IPS-15b (cell line): ENCODE measurements around the gene DBF4B.
"Not testable (repeated sequence)": the region's sequence is repeated elsewhere in the genome, so short reads cannot be mapped to it uniquely, and the experiment has no call there.

Source experiments
- H3K27me3 ChIP-seq: one replicate; pipeline ENCODE4 v1.6.1; 2013; ENCODE audit warnings: low read length; ENCODE audit not compliant: control insufficient read depth, insufficient read depth
- H3K36me3 ChIP-seq: one replicate; pipeline ENCODE4 v1.6.1; 2013; ENCODE audit warnings: low read length; ENCODE audit not compliant: control insufficient read depth, insufficient read depth
- H3K4me1 ChIP-seq: one replicate; pipeline ENCODE4 v1.6.1; 2013; ENCODE audit warnings: mild to moderate bottlenecking, low read length; ENCODE audit not compliant: control insufficient read depth, insufficient read depth
- H3K4me3 ChIP-seq: one replicate; pipeline ENCODE4 v1.5.1; 2013; ENCODE audit warnings: low read depth, low read length
- H3K9ac ChIP-seq: one replicate; pipeline ENCODE4 v1.6.1; 2013; ENCODE audit warnings: low read depth, mild to moderate bottlenecking, low read length
- H3K9me3 ChIP-seq: one replicate; pipeline ENCODE4 v1.6.1; 2013; ENCODE audit warnings: mild to moderate bottlenecking, low read length; ENCODE audit not compliant: control insufficient read depth, insufficient read depth

DBF4B gene

GRCh38 chr17:44736551-44737240, 28.2 kb downstream of the DBF4B start:
- Histone ChIP-seq H3K36me3 (peaks cover 10% of the 10 kb centered on the region), H3K27me3 (no peaks in the 10 kb centered on the region), H3K9me3 (no peaks in the 10 kb centered on the region), H3K4me1 (peaks cover 3% of the 10 kb centered on the region), H3K9ac (no peak overlapping the region), H3K4me3 (no peak overlapping the region)

GRCh38 chr17:44738214-44738906, 29.9 kb downstream of the DBF4B start:
- H3K4me1 ChIP-seq, result peaks cover 3% of the 10 kb centered on the region
- H3K9me3 ChIP-seq, result no peaks in the 10 kb centered on the region
- H3K4me3 ChIP-seq, result no peak overlapping the region
- peaks cover 10% of the 10 kb centered on the region for H3K36me3 ChIP-seq
- no peaks in the 10 kb centered on the region for H3K27me3 ChIP-seq
- H3K9ac ChIP-seq, result no peak overlapping the region

- no peak overlapping the region for H3K4me3 ChIP-seq
- H3K4me1 ChIP-seq, result peaks cover 3% of the 10 kb centered on the region
- no peaks in the 10 kb centered on the region for H3K9me3 ChIP-seq
- H3K36me3 ChIP-seq, result peaks cover 10% of the 10 kb centered on the region
- H3K27me3 ChIP-seq, result no peaks in the 10 kb centered on the region
- no peak overlapping the region for H3K9ac ChIP-seq
These were observed 32.9 kb downstream of the DBF4B start for GRCh38 chr17:44741316-44741715.

DNA sequence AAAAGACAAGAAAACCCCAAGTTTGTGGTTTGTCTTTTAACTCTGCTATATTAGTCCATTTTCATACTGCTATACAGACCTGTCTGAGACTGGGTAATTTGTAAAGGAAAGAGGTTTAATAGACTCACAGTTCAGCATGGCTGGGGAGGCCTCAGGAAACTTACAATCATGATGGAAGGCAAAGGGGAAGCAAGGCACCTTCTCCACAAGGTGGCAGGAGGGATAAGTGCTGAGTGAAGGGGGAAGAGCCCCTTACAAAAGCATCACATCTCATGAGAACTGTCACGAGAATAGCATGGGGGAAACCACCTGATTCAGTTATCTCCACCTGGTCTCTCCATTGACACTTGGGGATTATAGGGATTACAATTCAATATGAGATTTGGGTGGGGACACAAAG, 36.8 kb downstream of the DBF4B start:
- Histone ChIP-seq H3K4me3 (no peak overlapping the region), H3K9ac (no peak overlapping the region), H3K4me1 (no peaks in the 10 kb centered on the region), H3K27me3 (no peaks in the 10 kb centered on the region), H3K9me3 (no peaks in the 10 kb centered on the region), H3K36me3 (peaks cover 35% of the 10 kb centered on the region)

DNA sequence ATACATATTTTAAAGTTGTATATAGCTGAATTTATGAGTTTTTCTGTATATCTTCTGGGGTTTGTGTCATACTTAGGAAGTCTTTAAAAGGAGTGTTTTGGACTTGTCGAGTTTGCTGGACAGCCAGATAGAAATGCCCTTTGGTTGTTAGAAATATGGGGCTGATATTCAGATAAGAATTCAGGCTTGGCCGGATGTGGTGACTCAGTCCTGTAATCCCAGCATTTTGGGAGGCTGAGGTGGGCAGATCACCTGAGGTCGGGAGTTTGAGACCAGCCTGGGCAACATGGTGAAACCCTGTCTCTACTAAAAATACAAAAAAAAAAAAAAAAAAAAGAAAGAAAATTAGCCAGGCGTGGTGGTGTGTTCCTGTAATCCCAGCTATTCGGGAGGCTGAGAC, 37.3 kb downstream of the DBF4B start:
- H3K27me3 ChIP-seq, H3K4me3 ChIP-seq, H3K4me1 ChIP-seq, H3K9ac ChIP-seq, H3K9me3 ChIP-seq: not testable (repeated sequence)
- H3K36me3 ChIP-seq, result peaks cover 32% of the 10 kb centered on the region

GRCh38 chr17:44747566-44747965, 39.1 kb downstream of the DBF4B start:
- Histone ChIP-seq H3K9ac (no peak overlapping the region), H3K36me3 (peaks cover 40% of the 10 kb centered on the region), H3K27me3 (no peaks in the 10 kb centered on the region), H3K4me3 (no peak overlapping the region), H3K9me3 (no peaks in the 10 kb centered on the region), H3K4me1 (no peaks in the 10 kb centered on the region)

GRCh38 chr17:44749076-44749979, 40.9 kb downstream of the DBF4B start:
- no peak overlapping the region for H3K9ac ChIP-seq
- no peaks in the 10 kb centered on the region for H3K9me3 ChIP-seq
- peaks cover 38% of the 10 kb centered on the region for H3K36me3 ChIP-seq
- H3K4me1 ChIP-seq, result no peaks in the 10 kb centered on the region
- H3K27me3 ChIP-seq, result peaks cover 2% of the 10 kb centered on the region
- H3K4me3 ChIP-seq, result no peak overlapping the region

DNA sequence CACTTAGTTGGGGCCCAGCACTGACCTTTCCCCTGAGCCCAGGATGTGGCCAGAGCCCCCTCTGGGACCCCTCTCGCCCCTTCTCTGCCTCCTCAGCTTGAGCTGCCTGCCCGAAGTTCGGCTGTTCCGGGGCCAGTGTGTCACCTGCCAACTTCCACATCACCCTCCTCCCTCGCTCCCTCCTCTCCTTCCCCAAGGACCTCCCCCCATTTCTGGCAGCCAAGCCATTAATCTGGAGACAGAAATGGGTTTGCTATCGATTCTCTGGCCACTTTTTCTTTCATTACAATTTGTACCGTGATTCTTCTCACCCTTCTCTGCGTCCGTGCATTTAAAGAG, 41.5 kb downstream of the DBF4B start:
- Histone ChIP-seq H3K9me3 (no peaks in the 10 kb centered on the region), H3K27me3 (peaks cover 2% of the 10 kb centered on the region), H3K4me3 (no peak overlapping the region), H3K4me1 (no peaks in the 10 kb centered on the region), H3K9ac (no peak overlapping the region), H3K36me3 (peaks cover 38% of the 10 kb centered on the region)

GRCh38 chr17:44751331-44751730, 42.9 kb downstream of the DBF4B start:
- H3K9ac ChIP-seq, result no peak overlapping the region
- H3K36me3 ChIP-seq, result peaks cover 35% of the 10 kb centered on the region
- no peak overlapping the region for H3K4me3 ChIP-seq
- peaks cover 2% of the 10 kb centered on the region for H3K27me3 ChIP-seq
- no peaks in the 10 kb centered on the region for H3K9me3 ChIP-seq
- H3K4me1 ChIP-seq, result no peaks in the 10 kb centered on the region

GRCh38 chr17:44751806-44752205, 43.3 kb downstream of the DBF4B start:
- H3K9me3 ChIP-seq, result no peaks in the 10 kb centered on the region
- H3K36me3 ChIP-seq, result peaks cover 35% of the 10 kb centered on the region
- H3K9ac ChIP-seq, result no peak overlapping the region
- H3K4me1 ChIP-seq, result no peaks in the 10 kb centered on the region
- no peak overlapping the region for H3K4me3 ChIP-seq
- H3K27me3 ChIP-seq, result peaks cover 2% of the 10 kb centered on the region

DNA sequence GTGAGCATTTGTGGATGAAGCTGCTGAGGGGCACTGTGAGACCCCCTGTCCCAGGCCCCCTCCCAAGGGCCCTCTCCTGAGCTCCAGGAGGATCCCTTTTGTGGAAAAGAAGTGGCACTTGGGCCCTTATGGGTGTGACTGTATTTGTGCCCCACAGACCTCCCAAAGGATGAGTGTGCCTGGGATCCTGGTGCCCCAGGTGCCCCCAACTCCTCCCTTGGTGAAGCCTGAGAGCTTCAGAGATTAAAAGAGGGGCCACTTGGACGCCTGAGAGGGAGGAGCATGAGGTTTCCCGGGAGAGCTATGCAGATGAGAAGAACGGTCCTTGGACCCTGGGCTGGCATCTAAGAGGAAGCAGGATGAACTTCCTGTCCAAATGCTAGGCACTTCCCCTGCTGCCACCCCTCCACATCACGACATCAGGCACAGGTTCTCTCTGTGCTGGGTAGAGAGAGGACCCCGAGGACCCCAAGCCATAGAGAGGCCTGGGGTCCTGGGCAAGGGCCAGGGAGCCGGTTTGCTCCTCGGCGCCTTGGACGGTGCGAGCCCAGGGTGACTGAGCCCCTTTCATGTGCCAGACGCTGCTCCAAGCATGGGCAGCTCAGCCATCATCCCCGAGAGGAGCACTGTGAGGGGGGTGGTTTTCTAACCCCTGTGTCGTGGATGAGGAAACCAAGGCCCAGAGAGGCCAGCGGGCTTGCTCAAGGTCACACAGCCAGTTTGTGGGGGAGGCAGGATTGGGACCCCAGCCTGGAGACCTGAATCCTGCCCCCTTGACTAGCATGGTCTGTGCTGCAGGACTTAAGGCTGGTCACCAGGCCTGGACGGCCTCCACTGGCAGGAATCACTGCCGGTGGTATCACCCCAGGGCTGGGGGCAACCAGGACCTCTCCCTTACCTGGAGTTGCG, 44.7 kb downstream of the DBF4B start:
- H3K36me3 ChIP-seq, result peaks cover 22% of the 10 kb centered on the region
- no peak overlapping the region for H3K9ac ChIP-seq
- no peaks in the 10 kb centered on the region for H3K4me1 ChIP-seq
- no peak overlapping the region for H3K4me3 ChIP-seq
- H3K27me3 ChIP-seq, result peaks cover 16% of the 10 kb centered on the region
- no peaks in the 10 kb centered on the region for H3K9me3 ChIP-seq
